ENCODE measurements around the gene SLC39A11.

- TF ChIP-seq CTCF (conservative IDR thresholded peaks at IDR 0.05; ENCODE audit: low read length) (no peak), EZH2phosphoT487 (IDR thresholded peaks at IDR 0.05; ENCODE audit: borderline replicate concordance, low read depth, low read length) (no peak)
Observed at GRCh38 chr17:72879877-72880276, 212.6 kb downstream of the SLC39A11 start.

Measured in OCI-LY7 (cell line).